Loucy (cell line): ENCODE results near the gene TMED7.
"Not testable (repeated sequence)": the region's sequence is repeated elsewhere in the genome, so short reads cannot be mapped to it uniquely, and the experiment has no call there.

ENCODE experiments used
- H2AFZ ChIP-seq: fragments of 200-600 bp; sonication (generic); 2 replicates; pipeline ENCODE4 v1.6.0; 2016; ENCODE audit warnings: antibody characterized with exemption, mild to moderate bottlenecking, low read length, moderate library complexity
- H3F3A ChIP-seq: fragments of 200-600 bp; 2 replicates; pipeline ENCODE4 v1.6.0; 2016; ENCODE audit warnings: antibody characterized with exemption, low read depth, mild to moderate bottlenecking
- H3K27me3 ChIP-seq: fragments of 200-600 bp; sonication (generic); 2 replicates; pipeline ENCODE4 v1.6.1; 2014; ENCODE audit warnings: low read length, mild to moderate bottlenecking; ENCODE audit not compliant: insufficient read depth, poor library complexity, severe bottlenecking
- H3K36me3 ChIP-seq: fragments of 200-600 bp; sonication (generic); 2 replicates; pipeline ENCODE4 v1.6.1; 2016; ENCODE audit warnings: low read length; ENCODE audit not compliant: insufficient read depth
- H3K4me1 ChIP-seq: fragments of 200-600 bp; sonication (generic); 2 replicates; pipeline ENCODE4 v1.5.1; 2014; ENCODE audit warnings: low read length, mild to moderate bottlenecking; ENCODE audit not compliant: insufficient read depth, poor library complexity, severe bottlenecking
- H3K4me2 ChIP-seq: fragments of 200-600 bp; sonication (generic); 2 replicates; pipeline ENCODE4 v1.6.0; 2014; ENCODE audit warnings: antibody characterized with exemption, low read length, low read depth, mild to moderate bottlenecking; ENCODE audit not compliant: poor library complexity, severe bottlenecking
- H3K4me3 ChIP-seq: fragments of 200-600 bp; sonication (generic); 2 replicates; pipeline ENCODE4 v1.5.1; 2014; ENCODE audit warnings: low read length, mild to moderate bottlenecking, mixed read lengths; ENCODE audit not compliant: poor library complexity, severe bottlenecking
- H3K79me2 ChIP-seq: fragments of 200-600 bp; sonication (generic); 2 replicates; pipeline ENCODE4 v1.6.1; 2014; ENCODE audit warnings: low read length; ENCODE audit not compliant: insufficient read depth
- H3K9ac ChIP-seq: fragments of 200-600 bp; sonication (generic); 2 replicates; pipeline ENCODE4 v1.6.0; 2014; ENCODE audit warnings: mild to moderate bottlenecking, low read depth, low read length, moderate library complexity; ENCODE audit not compliant: poor library complexity, severe bottlenecking
- H3K9me2 ChIP-seq: fragments of 200-600 bp; sonication (generic); replicated peaks from 2 replicates; pipeline ENCODE4 v1.6.1; 2016; ENCODE audit warnings: low read depth, low read length, mixed read lengths
- H3K9me3 ChIP-seq: fragments of 200-600 bp; sonication (generic); 2 replicates; pipeline ENCODE4 v1.6.1; 2014; ENCODE audit warnings: mild to moderate bottlenecking, antibody characterized with exemption, low read length, low read depth; ENCODE audit not compliant: insufficient read depth
- H4K20me1 ChIP-seq: fragments of 200-600 bp; sonication (generic); 2 replicates; pipeline ENCODE4 v1.6.0; 2014; ENCODE audit warnings: antibody characterized with exemption, low read length, mild to moderate bottlenecking; ENCODE audit not compliant: insufficient read depth, poor library complexity, severe bottlenecking
- EZH2phosphoT487 ChIP-seq: fragments of 200-600 bp; IDR thresholded peaks from 2 replicates; pipeline ENCODE4 v1.6.1; 2018; ENCODE audit warnings: antibody characterized with exemption, mild to moderate bottlenecking, moderate library complexity, borderline replicate concordance
- TF ChIP-seq, protein P1 (sequence below): fragments of 200-600 bp; sonication (generic); conservative IDR thresholded peaks from 2 replicates; pipeline ENCODE4 v1.5.1; 2014; ENCODE audit warnings: mild to moderate bottlenecking, antibody characterized with exemption, low read length

Gene TMED7

GRCh38 chr5:115625579-115626444 is at the start of gene TMED7:
TSS of gene TMED7 (minus strand) at chr5:115626036. CDS start at chr5:115625792, 244 bp downstream.
- peaks cover 32% of the 10 kb centered on the region for H4K20me1 ChIP-seq
- H2AFZ ChIP-seq = peak within 1 kb of the TSS; percentile 90
- H3K36me3 ChIP-seq = no peaks in the 10 kb centered on the region
- no peaks in the 10 kb centered on the region for H3K9me2 ChIP-seq
- H3K9me3 ChIP-seq = no peaks in the 10 kb centered on the region
- H3K4me2 ChIP-seq = peak within 1 kb of the TSS; percentile 95
- peaks cover 50% of the 10 kb centered on the region for H3K79me2 ChIP-seq
- H3K9ac ChIP-seq = peak within 1 kb of the TSS; percentile 87
- H3K4me1 ChIP-seq = peaks cover 19% of the 10 kb centered on the region
- H3K4me3 ChIP-seq = peak within 1 kb of the TSS; percentile 94
- no peaks in the 10 kb centered on the region for H3F3A ChIP-seq
- TF ChIP-seq, protein P1, sequence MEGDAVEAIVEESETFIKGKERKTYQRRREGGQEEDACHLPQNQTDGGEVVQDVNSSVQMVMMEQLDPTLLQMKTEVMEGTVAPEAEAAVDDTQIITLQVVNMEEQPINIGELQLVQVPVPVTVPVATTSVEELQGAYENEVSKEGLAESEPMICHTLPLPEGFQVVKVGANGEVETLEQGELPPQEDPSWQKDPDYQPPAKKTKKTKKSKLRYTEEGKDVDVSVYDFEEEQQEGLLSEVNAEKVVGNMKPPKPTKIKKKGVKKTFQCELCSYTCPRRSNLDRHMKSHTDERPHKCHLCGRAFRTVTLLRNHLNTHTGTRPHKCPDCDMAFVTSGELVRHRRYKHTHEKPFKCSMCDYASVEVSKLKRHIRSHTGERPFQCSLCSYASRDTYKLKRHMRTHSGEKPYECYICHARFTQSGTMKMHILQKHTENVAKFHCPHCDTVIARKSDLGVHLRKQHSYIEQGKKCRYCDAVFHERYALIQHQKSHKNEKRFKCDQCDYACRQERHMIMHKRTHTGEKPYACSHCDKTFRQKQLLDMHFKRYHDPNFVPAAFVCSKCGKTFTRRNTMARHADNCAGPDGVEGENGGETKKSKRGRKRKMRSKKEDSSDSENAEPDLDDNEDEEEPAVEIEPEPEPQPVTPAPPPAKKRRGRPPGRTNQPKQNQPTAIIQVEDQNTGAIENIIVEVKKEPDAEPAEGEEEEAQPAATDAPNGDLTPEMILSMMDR = no peak
- no peak for TF ChIP-seq EZH2phosphoT487
- H3K27me3 ChIP-seq = no peaks in the 10 kb centered on the region

GRCh38 chr5:115674782-115675181 is 48.9 kb upstream of the TMED7 start:
- H3K79me2 ChIP-seq, H3K4me2 ChIP-seq, H3K4me1 ChIP-seq, H2AFZ ChIP-seq, H3K9me2 ChIP-seq, H4K20me1 ChIP-seq, H3K4me3 ChIP-seq, H3K9me3 ChIP-seq, H3K27me3 ChIP-seq, H3K36me3 ChIP-seq, H3K9ac ChIP-seq, H3F3A ChIP-seq: not testable (repeated sequence)

DNA sequence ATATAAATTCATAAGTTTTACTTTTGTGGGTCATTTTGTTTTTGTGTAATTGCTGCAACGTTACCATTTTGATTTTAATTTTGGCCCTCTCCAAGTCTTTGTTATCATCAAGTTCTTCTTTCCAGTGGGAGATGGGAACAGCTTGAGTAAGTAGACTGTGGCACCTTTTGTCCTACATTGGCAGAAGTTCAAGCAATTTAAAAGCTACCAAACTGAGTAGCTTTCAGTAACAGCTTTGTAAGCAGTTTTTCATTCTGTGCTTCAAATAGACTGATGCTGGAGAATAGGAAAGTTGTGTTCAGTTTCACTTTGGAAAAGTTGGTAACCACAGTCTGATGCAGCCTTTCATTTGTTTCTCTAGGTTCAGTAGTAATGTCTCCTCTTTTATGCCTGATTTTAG is 47.8 kb upstream of the TMED7 start:
- H3K9ac ChIP-seq = no peak overlapping the region
- TF ChIP-seq, protein P1 = no peak
- no peak for TF ChIP-seq EZH2phosphoT487
- H3K79me2 ChIP-seq = no peaks in the 10 kb centered on the region
- H3K27me3 ChIP-seq = no peaks in the 10 kb centered on the region
- no peak overlapping the region for H3K4me3 ChIP-seq
- no peaks in the 10 kb centered on the region for H3F3A ChIP-seq
- H3K4me1 ChIP-seq = no peaks in the 10 kb centered on the region
- no peaks in the 10 kb centered on the region for H4K20me1 ChIP-seq
- no peak overlapping the region for H3K4me2 ChIP-seq
- H3K9me2 ChIP-seq = no peaks in the 10 kb centered on the region
- no peaks in the 10 kb centered on the region for H3K36me3 ChIP-seq
- no peaks in the 10 kb centered on the region for H3K9me3 ChIP-seq
- no peak overlapping the region for H2AFZ ChIP-seq

DNA sequence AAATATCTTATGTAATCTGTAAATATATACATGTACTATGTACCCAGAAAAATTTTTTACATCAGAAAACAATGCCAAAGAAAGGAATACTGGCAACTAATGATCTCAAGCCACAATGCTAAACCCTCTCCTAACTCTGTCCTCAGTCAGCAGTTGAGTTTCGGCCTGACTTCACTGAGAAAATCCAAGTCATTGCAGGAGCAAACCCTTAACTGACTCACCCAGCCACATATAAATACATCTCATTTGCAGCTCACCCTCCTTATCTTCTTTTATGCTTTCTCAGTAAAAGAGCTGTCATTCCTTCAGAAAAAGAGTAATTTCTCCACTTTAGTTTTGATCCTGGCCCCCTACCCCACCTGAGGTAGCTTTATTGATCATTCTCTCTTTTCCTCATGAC is 46.1 kb upstream of the TMED7 start:
- Histone ChIP-seq H3K9ac (no peak overlapping the region), H3K4me1 (no peaks in the 10 kb centered on the region), H3F3A (no peaks in the 10 kb centered on the region), H3K36me3 (no peaks in the 10 kb centered on the region), H4K20me1 (no peaks in the 10 kb centered on the region), H2AFZ (no peak overlapping the region), H3K4me3 (no peak overlapping the region), H3K27me3 (no peaks in the 10 kb centered on the region), H3K79me2 (no peaks in the 10 kb centered on the region), H3K9me3 (no peaks in the 10 kb centered on the region), H3K9me2 (no peaks in the 10 kb centered on the region), H3K4me2 (no peak overlapping the region)
- TF ChIP-seq EZH2phosphoT487 = no peak
- TF ChIP-seq, protein P1 = no peak
